CD1c-positive myeloid dendritic cell (primary cell): ENCODE measurements around the gene SLC25A47.
A peak's percentile ranks its signal among the peaks of the same experiment; 100 is the strongest.
"Not testable (repeated sequence)": the region's sequence is repeated elsewhere in the genome, so short reads cannot be mapped to it uniquely, and the experiment has no call there.

Experiments used
- DNase-seq: peaks from one replicate; pipeline ENCODE4 v3.0.0-alpha.2; 2016; ENCODE audit errors: extremely low spot score

SLC25A47 gene, protein sequence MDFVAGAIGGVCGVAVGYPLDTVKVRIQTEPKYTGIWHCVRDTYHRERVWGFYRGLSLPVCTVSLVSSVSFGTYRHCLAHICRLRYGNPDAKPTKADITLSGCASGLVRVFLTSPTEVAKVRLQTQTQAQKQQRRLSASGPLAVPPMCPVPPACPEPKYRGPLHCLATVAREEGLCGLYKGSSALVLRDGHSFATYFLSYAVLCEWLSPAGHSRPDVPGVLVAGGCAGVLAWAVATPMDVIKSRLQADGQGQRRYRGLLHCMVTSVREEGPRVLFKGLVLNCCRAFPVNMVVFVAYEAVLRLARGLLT

DNA sequence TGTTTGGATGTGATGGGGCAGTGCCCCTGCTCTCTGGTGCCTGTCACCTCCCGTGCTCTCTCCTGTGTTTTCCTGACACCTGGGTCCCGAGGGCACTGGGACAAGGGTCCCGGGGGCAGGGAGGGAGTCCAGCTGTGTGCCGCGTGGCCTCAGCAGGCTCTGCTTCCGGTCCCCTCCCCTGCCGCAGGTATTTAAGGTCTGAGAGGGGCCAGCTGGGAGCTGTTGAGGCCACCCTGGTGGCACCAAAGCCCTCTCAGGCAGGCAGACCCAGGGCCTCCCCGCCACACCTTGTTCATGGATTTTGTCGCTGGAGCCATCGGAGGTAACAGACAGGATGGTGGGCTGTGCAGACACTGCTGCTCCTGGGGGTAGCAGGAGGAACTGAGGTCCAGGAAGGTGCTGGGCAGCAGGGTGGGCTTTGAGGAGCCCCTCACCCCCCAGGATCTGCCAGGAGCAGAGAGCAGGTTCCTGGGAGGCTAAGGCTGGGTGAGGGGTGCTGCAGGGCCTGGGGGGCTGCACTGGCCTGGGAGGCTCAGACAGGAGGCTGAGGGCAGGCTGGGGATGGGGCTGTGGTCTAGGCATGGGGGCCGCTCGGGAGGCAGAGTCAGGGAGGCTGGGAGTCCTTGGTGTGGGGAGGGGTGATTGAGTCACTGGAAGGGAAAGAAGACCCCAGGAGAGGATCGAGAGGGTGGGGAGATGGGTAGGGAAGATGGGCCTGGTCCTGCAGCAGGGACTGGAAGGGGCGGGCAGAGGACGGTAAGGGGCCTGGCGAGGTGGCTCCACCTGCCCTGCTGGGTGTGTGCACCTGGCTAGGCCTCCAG lies at the start of gene SLC25A47:
Gene SLC25A47 (plus strand): TSS at position 219 of the 821 bp plus-strand sequence. CDS start 76 bp downstream, at position 295.
- DNase-seq = no peak

DNA sequence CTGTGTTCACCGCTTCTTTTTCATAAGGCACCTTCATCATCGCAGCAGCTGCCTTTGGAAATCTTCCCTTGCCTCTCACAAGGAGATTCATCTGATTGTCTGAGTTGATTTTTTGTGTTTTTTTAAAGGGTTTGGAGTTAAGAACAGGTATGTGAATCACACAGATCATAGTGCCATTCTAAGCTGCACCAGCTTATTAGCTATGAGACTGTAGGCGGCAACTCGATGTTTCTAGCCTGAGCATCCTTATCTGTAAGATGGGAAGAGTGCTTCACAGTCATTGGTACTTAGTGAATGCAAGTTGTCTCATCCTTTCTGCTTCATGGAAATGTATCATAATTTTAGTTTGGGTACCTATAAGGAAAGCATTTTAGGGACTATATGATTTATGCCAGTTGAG lies 48.9 kb upstream of the SLC25A47 start:
- no peak for DNase-seq

DNA sequence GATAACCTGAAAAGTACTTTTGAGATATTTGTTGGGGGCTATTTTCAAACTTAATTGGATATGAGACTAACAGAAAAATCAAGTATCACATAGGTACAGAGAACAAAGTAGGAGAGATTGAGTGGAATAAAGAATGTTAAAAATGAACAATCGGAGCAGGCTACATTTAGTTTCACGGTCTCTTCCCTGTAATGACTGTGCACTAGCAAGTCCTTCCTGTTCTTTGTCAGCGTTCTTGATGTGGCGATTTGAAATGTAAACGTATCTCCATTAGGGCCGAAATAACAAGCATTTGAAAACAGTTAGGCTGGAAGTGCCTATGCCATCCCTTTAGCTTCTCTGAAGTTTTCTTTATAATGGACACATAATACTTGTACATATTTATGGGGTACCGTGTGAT lies 47.9 kb upstream of the SLC25A47 start:
- no peak for DNase-seq

DNA sequence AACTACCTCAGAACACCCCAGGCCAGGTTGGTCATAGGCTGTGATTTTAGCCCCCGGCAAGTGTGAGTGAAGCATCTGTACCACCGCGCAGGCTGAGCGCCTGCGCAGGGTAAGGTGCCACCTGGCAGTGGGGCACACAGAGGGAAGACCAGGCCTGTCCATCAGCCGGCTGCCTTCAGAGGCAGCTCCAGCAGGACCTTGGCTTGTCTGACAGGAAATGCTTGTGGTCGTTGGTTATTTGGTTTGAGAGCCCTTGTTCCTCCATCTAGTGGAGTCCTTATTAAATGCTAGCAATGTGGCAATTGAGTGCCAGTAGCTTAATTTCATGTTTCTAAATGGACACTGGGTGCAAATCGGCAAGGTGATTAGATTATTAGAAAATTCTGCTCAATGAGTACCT lies 44.4 kb upstream of the SLC25A47 start:
- DNase-seq = no peak

DNA sequence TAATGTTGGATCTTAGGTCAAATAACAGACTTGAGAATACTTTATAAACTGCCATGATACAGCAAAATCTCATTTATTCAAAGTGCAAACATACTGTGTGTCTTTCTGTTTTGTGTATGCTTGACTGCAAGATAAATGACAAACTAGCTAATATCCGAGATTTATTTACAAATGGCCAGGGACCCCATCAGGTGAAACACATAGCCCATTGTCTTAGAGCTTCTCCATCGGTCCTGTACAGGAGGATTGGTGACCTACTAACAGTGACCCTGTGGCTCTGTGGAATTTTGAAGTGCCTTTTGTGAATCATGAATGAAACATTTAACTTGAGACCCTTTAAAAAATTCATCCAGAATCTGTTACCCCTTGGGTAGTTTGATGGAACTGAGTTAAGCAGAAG lies 44.0 kb upstream of the SLC25A47 start:
- no peak for DNase-seq

DNA sequence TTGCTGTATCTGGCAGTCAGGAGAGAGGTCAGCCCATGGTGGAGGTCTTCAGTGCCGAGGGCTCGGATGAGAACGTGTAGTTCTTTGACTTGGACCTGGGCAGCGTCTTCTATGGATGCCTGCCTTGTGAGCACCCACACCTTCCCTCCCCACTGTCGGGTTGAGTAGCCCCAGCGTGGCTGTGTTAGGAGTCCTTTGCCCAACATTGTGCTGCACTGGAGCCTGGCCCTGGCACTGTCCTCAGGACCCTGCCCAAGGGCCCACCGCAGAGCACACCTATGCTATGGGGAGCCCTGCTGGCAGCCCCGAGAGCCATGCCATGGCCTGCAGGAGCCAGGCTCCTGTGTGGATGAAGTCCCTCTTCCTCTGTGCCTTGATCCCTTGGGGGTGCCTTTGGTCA lies 43.6 kb upstream of the SLC25A47 start:
- DNase-seq = no peak

DNA sequence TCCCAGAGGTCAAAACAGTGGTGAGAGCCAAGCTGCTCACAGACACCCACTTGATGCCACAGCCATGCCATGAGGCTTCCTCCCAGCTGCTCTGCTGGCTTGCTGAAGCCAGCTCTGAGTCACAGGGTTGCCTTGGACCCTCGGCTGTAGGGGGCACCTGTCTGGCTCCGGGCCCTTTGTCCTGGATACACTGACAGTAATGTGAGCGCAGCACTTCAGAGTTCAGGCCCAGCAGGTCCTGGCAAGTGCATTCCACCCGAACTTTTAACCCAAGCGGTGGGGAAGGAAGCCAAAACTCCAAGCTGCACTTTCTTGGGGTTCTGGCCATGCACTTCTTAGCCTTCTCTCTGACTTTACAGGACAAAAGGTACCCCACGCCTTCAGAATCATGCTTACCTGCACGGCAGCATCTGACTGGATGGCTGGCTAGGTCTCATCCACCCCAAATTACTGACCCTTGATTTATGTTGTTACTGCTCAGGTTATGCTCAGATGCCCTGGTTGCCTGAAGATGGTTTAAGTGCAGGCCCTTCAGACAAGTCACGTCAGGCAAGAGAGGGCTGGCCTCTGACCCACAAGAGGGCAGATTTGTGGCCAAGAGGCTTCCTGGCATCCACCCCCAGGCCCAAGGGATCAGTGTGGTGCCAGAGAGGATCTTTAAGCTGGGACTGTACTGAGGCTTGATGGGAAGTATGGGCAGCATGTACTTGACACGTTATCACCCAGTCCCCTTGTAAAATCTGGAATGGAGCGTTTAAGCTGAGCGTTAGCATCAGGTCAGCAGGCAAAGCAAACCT lies 41.7 kb upstream of the SLC25A47 start:
- DNase-seq = no peak

DNA sequence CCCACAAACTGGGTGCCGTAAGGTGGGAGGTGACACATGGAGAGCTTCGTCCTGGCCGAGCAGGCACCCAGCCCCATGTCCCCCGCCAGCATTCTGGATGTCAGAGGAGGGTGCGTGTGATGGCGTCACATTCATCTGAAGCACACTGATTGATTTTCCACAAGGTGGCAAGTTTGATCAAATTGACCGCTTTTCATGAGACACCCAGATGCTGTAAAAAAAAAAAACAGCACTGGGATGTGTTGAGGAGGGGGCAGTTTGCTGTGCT lies 41.1 kb upstream of the SLC25A47 start:
- DNase-seq = no peak

DNA sequence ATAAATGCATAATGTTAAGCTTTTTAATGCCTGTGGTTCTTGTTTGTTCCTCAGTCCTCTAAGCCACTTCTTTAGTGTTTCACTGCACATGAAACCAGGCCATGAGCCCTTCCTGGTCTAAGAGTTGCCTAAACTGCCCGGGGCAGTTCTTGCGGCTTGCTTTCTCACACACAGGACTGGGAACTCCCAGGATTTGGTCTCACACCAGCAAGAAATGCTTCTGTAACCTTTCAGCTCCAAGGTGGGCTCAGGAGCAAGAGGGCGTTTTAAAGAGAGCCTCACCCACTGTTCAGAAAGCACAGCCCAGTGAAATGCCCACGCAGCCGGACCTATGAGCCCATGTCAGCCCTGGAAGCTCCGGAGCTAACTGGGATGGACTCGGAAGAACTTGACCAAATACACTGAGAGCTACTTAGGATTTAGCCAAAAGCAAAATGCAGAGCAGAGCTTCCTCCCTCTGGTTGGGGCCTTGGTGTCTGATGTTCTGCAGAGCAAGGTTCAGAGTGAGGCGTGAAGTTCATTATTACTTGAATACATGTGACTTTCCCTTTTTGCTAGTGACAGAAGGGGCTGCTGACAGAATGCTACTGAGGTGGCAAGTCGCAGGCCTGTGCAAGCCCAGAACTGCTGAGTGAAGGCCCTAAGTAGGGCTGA lies 40.2 kb upstream of the SLC25A47 start:
- DNase-seq = no peak

DNA sequence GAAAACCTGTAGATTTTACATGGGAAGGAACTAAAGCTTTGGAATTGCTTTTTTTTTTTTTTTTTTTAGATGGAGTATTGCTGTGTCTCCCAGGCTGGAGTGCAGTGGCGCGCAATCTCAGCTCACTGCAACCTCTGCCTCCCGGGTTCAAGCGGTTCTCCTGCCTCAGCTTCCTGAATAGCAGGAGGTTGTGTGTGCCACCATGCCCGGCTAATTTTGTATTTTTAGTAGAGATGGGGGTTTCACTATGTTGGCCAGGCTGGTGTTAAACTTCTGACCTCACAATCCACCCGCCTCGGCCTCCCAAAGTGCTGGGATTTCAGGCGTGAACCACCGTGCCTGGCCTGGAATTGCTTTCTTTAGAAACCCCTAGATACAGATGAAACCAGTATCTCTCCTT lies 39.7 kb upstream of the SLC25A47 start:
- DNase-seq = not testable (repeated sequence)

DNA sequence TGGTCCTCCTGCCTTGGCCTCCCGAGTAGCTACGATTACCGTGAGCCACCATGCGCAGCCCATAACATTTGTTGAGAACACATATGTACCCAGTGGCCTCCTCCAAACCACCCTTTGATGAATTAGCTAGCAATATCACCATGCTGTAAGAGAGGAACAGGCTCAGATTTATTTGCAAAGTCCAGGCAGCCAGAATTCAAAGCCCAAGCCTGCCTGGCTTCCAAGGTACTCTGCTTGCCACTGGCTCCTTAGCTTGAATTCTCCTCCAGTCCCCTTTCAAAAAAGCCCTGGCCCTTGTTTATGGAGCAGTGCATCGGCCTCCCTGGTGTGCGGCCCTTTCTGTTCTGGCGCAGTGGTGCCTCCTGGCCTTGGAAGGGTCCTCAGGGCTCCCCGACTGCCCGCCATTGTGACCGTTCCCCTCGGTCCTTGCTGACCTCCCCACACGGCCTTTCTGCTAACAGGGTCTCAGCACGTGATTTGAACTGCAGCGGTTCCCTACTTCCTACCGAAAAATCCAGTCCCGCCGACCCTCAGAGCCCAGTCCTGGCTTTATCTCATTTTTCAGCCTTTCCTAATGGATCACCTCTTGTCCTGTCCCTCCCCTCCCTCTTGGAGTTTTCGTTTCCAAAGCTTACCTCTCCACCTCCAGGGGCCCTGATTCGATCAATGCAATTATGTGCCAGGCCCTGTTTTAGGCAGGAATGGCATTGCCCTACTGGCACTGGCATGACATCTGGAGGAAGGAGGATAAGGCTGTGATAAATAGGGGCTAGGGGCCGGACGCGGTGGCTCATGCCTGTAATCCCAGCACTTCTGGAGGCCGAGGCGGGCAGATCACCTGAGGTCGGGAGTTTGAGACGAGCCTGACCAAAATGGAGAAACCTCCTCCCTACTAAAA lies 38.9 kb upstream of the SLC25A47 start:
- no peak for DNase-seq

DNA sequence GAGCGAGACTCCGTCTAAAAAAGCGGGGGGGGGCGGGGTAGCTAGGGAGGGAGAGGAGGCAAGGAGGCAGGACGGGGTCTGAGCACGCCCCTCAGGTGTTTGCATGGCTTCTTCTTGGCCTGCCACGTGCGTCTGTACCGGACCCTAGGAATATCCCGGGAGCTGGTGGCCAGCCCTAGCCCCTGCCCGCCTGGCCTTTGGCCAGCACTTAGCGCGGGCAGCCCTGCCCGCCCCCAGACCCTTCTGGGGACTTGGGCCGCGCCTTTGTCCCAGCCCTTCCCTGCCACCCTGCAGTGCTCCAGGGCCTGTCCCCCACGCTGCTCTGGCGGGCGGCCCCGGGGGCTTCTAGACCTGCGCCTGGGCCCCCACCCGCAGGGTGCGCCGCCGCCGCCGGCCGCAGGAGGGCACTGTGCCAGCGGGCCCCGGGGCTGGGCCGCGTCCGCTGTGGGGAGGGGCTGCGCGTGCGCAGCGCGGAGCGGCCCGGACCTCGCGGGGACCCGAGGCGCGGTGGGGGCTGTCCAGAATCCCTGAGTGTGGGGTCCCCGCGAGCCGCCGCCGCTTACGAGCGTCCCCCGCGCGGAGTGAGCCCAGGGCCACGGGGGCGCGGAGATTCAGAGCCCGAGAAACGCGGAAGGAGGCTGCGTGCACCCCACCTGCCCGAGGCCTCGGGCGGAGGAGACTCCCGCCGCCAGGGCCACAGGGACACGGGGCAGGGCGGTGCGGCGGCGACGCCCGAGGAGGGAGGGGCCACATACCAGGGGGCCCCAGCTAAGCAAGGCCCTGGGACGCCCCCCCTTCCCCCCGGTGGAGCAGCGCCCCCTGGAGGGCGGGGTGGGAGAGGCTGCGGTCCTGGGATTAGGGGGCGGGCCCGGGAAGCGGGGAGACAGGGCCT lies 37.9 kb upstream of the SLC25A47 start:
- peak; percentile 83 for DNase-seq

DNA sequence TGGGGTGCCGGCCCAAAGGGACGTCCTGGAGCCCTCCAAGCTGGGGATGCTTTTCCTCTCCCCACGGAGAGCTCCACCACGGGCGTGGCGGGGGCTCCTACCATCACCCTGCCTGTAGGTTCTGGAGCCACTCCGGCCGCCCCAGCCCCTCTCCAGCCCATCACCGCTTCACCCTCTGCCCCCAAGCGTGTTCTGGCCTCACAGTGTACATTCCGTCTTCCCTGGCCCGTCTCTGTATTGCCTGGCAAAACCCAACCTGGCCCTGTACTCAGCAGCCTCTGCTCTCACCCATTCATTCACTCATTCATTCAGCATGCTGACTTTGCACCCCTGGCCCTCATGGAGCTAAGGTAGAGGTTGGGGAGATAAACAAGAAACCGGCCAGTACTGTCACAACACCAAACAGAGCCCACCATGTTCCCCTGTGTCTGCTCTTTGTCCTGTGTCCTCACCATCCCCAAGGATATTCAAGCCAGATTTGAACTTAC lies 37.2 kb upstream of the SLC25A47 start:
- DNase-seq = no peak

DNA sequence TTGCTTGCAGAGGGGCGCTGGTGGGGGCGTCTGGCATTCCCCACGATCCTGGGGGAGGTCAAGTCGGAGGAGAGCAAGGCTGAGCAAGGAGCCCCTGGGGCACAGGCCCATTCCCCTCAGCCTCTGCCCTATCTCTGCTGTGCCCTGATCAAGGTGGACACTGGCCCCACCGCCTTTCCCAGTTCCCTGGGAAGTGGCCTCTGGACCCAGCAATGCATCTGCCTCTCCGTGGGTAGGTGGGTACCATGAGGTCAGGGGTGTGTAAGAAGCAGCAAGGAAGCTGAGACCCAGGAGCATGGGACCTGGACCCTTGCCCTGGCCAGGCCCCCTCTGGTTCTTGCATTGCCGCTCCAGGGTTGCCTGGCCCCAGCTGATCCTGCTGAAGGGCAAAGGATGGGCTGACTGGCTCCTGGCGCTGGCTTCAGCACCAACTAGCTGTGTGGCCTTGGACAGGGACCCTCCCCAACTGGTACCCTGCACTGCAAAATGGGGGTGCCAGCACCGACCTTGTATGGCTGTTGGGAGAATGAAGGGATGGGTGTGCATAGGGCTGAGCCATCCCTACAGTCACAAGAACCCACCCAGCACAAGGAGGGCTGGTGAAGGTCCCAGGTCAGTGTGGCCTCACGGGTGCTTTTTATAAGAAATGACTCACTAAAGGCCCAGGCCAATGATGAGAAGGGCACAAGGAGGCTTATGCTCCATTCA lies 36.5 kb upstream of the SLC25A47 start:
- no peak for DNase-seq

DNA sequence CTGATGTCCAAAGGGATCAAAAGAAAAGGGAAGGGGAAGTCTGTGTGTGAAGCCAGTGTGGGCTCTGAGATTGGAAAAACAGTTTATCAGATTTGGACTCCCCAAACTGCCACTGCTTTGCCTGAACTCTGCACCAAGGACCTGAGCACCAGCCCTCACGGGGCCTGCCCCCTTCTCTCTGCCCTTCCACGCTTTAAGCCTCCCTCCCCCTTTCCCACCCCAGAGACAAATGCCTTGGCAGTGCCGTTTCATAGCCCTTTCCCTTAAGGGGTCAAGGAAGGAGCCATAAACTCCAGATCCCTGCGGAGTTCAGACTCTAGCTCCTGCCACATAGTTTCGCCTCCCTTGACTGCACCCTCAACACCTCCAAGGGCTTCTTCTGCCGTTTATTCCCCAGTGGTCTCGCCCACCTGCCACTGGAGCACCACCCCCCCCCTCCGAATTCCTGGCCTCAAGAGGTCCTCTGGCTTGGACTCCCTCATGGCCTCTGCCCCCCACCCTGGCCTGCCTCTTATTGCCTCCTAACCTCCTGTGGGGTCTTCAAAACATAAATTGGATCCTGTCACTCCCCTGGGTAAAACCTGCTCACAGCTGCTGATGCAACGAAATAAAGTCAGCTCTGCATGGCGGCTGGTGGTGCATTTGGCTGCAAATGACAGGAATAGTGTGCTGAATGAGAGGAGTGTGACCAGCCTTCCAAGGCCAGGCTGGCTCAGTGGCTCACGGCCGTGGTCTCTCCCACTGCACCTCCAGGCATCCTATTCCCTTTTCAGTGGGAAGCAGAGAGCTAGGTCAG lies 35.7 kb upstream of the SLC25A47 start:
- DNase-seq = no peak

DNA sequence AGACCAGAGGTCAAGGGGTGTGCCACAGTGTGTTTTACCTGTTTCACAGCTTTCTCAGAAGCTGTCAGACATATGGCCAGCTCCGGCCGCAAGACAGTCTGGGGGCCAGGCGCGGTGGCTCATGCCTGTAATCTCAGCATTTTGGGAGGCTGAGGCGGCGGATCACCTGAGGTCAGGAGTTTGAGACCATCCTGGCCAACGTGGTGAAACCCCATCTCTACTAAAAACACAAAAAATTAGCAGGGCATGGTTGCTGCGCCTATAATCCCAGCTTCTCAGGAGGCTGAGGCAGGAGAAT lies 35.2 kb upstream of the SLC25A47 start:
- DNase-seq = not testable (repeated sequence)

DNA sequence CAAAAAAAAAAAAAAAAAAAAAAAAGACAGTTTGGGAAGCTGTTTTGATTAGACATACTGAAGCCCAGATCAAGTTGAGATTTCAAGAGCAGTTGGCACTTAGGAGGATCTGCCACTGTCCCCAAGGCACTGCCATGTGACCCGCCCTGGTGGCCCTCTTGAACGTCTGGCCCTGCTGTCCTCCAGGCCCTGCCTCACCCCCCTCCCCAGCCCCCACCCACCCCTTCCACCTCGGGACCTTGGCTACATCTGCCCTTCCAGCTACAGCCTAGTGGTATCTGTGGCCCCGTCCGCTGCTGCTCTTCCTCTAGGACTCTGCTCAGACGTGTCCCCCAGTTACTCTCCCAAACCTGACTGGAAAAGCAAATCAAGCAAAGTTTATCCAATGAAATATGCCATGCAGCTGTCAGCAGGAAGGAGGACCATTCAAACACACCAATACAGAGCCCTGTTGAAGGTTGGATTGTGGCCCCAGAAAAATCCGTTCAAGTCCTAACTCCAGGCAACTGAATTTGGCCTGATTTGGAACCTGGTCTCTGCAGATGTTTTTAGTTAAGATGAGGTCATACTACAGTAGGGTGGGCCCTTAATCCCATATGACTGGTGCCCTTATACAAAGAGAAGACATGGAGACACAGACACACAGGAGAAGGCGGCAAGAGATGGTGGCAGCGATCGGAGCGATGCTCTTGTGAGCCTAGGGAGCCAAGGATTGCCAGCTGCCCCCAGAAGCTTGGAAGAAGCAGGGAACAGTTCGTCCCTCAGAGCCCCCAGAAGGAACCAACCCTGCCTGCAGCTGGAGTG lies 34.6 kb upstream of the SLC25A47 start:
- no peak for DNase-seq
